NB4 (cell line): ENCODE results near the gene ECM2.

Experiments
- MYC ChIP-seq: IDR thresholded peaks from 2 replicates; pipeline ENCODE4 v1.6.1; 2011; ENCODE audit warnings: low read depth, low read length
- POLR2A ChIP-seq: IDR thresholded peaks from 2 replicates; pipeline ENCODE4 v1.6.1; 2011; ENCODE audit warnings: mild to moderate bottlenecking; ENCODE audit not compliant: insufficient read length; ENCODE audit errors: extremely low read depth
- TF ChIP-seq, protein P1 (sequence below): IDR thresholded peaks from one replicate; pipeline ENCODE4 v1.5.1; 2012; ENCODE audit warnings: low read depth, low read length

- TF ChIP-seq, protein P1, sequence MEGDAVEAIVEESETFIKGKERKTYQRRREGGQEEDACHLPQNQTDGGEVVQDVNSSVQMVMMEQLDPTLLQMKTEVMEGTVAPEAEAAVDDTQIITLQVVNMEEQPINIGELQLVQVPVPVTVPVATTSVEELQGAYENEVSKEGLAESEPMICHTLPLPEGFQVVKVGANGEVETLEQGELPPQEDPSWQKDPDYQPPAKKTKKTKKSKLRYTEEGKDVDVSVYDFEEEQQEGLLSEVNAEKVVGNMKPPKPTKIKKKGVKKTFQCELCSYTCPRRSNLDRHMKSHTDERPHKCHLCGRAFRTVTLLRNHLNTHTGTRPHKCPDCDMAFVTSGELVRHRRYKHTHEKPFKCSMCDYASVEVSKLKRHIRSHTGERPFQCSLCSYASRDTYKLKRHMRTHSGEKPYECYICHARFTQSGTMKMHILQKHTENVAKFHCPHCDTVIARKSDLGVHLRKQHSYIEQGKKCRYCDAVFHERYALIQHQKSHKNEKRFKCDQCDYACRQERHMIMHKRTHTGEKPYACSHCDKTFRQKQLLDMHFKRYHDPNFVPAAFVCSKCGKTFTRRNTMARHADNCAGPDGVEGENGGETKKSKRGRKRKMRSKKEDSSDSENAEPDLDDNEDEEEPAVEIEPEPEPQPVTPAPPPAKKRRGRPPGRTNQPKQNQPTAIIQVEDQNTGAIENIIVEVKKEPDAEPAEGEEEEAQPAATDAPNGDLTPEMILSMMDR = peak; percentile 11
- no peak for TF ChIP-seq POLR2A
- no peak for TF ChIP-seq MYC
These were observed 80.6 kb downstream of the ECM2 start for GRCh38 chr9:92455217-92455616.
